HEK293T (cell line): ENCODE measurements around the gene RAET1G.

Source experiments
- ARNT ChIP-seq: fragments of 450-650 bp; IDR thresholded peaks from 2 replicates; pipeline ENCODE4 v1.6.1; 2017; ENCODE audit warnings: mild to moderate bottlenecking
- BHLHE40 ChIP-seq: fragments of 450-650 bp; IDR thresholded peaks from 2 replicates; pipeline ENCODE4 v1.6.1; 2016; ENCODE audit warnings: mild to moderate bottlenecking, moderate library complexity, borderline replicate concordance
- CTBP1 ChIP-seq: fragments of 450-650 bp; IDR thresholded peaks from 2 replicates; pipeline ENCODE4 v1.6.1; 2016; ENCODE audit warnings: borderline replicate concordance
- ELF4 ChIP-seq: fragments of 450-650 bp; IDR thresholded peaks from 2 replicates; pipeline ENCODE4 v1.6.1; 2017; ENCODE audit warnings: antibody characterized with exemption
- FOXA1 ChIP-seq: fragments of 450-650 bp; IDR thresholded peaks from 2 replicates; pipeline ENCODE4 v1.6.1; 2016; ENCODE audit warnings: mild to moderate bottlenecking
- FOXK2 ChIP-seq: fragments of 450-650 bp; IDR thresholded peaks from 2 replicates; pipeline ENCODE4 v1.6.1; 2016; ENCODE audit warnings: mild to moderate bottlenecking
- FOXM1 ChIP-seq: fragments of 450-650 bp; IDR thresholded peaks from 2 replicates; pipeline ENCODE4 v1.6.1; 2017; ENCODE audit warnings: mild to moderate bottlenecking, borderline replicate concordance
- HDGF ChIP-seq: fragments of 450-650 bp; IDR thresholded peaks from 2 replicates; pipeline ENCODE4 v1.6.1; 2017; ENCODE audit warnings: antibody characterized with exemption, borderline replicate concordance
- L3MBTL2 ChIP-seq: fragments of 450-650 bp; conservative IDR thresholded peaks from 2 replicates; pipeline ENCODE4 v1.6.1; 2016; ENCODE audit warnings: mild to moderate bottlenecking
- LEF1 ChIP-seq: fragments of 450-650 bp; IDR thresholded peaks from 2 replicates; pipeline ENCODE4 v1.6.1; 2017; ENCODE audit warnings: mild to moderate bottlenecking, borderline replicate concordance
- NFRKB ChIP-seq: fragments of 450-650 bp; IDR thresholded peaks from 2 replicates; pipeline ENCODE4 v1.6.1; 2016; ENCODE audit warnings: mild to moderate bottlenecking, moderate library complexity
- SP1 ChIP-seq: fragments of 450-650 bp; IDR thresholded peaks from 2 replicates; pipeline ENCODE4 v1.6.1; 2017
- SUZ12 ChIP-seq: fragments of 450-650 bp; IDR thresholded peaks from 2 replicates; pipeline ENCODE4 v1.6.1; 2016; ENCODE audit warnings: mild to moderate bottlenecking
- TARDBP ChIP-seq: fragments of 450-650 bp; IDR thresholded peaks from 2 replicates; pipeline ENCODE4 v1.6.1; 2016

GRCh38 chr6:149881066-149881766 lies 41.7 kb downstream of the RAET1G start:
- TF ChIP-seq SUZ12 (no peak), ARNT (no peak), FOXM1 (no peak), HDGF (no peak), BHLHE40 (no peak), FOXK2 (no peak), L3MBTL2 (no peak), LEF1 (no peak), TARDBP (no peak), NFRKB (no peak), SP1 (no peak), ELF4 (no peak), CTBP1 (no peak), FOXA1 (no peak)
